22Rv1 (cell line): ENCODE measurements around the gene COMMD6.

Experiments used
- CTCF ChIP-seq: fragments of 450-650 bp; IDR thresholded peaks from 2 replicates; pipeline ENCODE4 v1.5.1; 2017; ENCODE audit warnings: mild to moderate bottlenecking
- ZFX ChIP-seq: fragments of 450-650 bp; IDR thresholded peaks from 2 replicates; pipeline ENCODE4 v1.6.1; 2017; ENCODE audit warnings: antibody characterized with exemption, borderline replicate concordance

GRCh38 chr13:75554464-75554863 is 16.8 kb upstream of the COMMD6 start:
- TF ChIP-seq CTCF (no peak), ZFX (no peak)
